ENCODE results near the gene NRP2. TPM values are rescaled to one million over a fixed set of nuclear protein-coding genes. Genes with fewer than 3 reads are reported as not detected.

Gene NRP2
- total RNA-seq, 2 donors from 2014 or later, result 69.7 to 92.4 TPM

DNA sequence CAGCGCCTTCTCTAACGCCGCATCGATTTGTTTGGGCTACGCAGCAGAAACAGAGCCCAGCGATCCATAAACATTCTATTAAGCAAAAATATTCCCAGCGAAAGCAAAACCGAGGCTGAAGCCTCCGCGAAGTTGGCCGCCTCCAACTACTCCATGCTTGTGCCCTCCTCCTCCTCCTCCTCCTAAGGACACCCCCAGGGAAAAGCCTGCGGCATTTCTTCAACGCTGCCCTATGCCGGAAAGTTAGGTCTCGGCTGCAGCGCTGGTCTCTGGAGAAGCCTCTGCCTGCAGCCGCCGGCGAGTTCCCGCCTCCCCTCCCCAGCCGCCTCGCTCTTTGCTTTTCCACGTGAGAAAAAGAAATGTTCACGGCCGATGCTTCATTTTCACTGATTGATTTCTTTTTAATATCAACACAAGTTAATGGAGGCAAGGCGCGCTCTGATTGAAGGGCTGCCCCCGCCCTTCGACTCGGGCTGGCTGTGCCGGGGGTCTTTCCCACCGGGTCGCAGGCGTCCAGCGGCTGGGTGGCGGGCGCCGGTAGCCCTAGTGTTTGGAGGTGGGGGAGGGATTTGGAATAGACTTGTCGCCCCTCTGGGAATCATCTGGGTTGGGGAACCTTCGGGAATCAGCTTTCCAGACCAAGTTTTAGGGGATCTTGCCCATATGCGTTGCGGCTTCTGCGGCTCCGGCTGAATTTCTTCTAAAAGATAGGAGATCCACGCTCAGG lies 3.9 kb downstream of the NRP2 start:
- H3K36me3 Mint-ChIP-seq (ENCODE audit: low read depth), result peaks cover 9% of the 10 kb centered on the region
- Histone ChIP-seq H3K9me3 (ENCODE audit: control insufficient read depth, low read length) (no peaks in the 10 kb centered on the region), H3K27ac (ENCODE audit: low read depth, low read length) (peak overlapping the region; percentile 7), H3K4me1 (ENCODE audit: control insufficient read depth, insufficient read depth, low read length) (peaks cover 11% of the 10 kb centered on the region), H3K4me3 (ENCODE audit: low read length) (peak overlapping the region; percentile 86), H3K9ac (ENCODE audit: extremely low read depth, low read length, poor library complexity, severe bottlenecking) (peak overlapping the region; percentile 58), H3K27me3 (ENCODE audit: control insufficient read depth, insufficient read depth, low read length, poor library complexity, severe bottlenecking) (peaks cover 16% of the 10 kb centered on the region), H3K36me3 (ENCODE audit: control insufficient read depth, insufficient read depth, low read length) (no peaks in the 10 kb centered on the region)
- peaks cover 55% of the 10 kb centered on the region for H3K4me1 Mint-ChIP-seq
- WGBS, 2 experiments (ENCODE audit: insufficient coverage in 1 of 2, insufficient read length in 1 of 2), result 2 to 3% methylated on average over 15 to 45 of the region's 45 CpGs
- H3K27me3 Mint-ChIP-seq (ENCODE audit: insufficient read depth), result peaks cover 29% of the 10 kb centered on the region
- TF ChIP-seq, protein P1, sequence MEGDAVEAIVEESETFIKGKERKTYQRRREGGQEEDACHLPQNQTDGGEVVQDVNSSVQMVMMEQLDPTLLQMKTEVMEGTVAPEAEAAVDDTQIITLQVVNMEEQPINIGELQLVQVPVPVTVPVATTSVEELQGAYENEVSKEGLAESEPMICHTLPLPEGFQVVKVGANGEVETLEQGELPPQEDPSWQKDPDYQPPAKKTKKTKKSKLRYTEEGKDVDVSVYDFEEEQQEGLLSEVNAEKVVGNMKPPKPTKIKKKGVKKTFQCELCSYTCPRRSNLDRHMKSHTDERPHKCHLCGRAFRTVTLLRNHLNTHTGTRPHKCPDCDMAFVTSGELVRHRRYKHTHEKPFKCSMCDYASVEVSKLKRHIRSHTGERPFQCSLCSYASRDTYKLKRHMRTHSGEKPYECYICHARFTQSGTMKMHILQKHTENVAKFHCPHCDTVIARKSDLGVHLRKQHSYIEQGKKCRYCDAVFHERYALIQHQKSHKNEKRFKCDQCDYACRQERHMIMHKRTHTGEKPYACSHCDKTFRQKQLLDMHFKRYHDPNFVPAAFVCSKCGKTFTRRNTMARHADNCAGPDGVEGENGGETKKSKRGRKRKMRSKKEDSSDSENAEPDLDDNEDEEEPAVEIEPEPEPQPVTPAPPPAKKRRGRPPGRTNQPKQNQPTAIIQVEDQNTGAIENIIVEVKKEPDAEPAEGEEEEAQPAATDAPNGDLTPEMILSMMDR (conservative IDR thresholded peaks at IDR 0.05), result no peak
- H3K9me3 Mint-ChIP-seq, result no peaks in the 10 kb centered on the region
- H3K27ac Mint-ChIP-seq, result peak overlapping the region; percentile 95
- DNase-seq, result peak; percentile 76
- H3K4me3 Mint-ChIP-seq, result peak overlapping the region; percentile 73

DNA sequence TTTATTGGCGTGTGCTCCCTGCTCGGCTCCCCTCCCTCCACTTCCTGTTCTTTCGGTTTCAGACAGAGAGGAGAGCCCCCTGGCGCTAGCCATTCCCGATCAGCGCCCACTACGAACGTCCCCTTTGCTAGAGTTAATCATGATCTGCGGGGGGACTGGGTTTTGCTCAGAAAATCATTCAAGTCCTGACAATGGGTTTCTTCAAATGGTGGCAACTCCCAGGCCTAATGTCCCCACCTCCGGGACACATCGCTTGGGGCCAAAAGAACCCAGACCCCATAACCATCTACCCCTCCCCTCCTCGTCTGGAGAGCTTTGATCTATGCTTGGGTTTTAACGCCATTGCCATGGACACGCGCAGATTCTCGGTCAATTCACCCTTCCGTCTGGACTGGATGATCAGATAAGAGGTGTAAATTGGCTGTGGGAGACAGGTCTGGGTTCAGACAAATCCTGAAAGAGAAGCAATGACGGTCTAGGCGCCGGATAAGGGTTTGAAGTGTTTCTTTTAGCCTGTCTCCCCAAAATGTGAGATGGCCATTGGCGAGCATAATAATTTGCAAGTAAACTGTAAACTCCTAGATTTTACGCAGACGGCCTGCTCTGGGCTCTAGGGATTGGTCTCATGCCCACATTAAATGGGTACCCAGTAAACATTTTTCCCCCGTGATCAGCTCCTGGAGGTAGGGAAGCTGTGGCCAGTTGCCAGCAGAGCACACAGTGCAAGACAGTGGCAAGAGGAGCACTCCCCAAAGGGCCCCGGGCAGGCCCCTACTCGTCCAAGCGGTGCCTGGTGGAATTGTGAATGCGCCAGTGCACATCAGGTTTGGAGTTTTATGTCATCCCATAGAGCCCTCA lies 4.7 kb downstream of the NRP2 start:
- H3K27ac ChIP-seq (ENCODE audit: low read depth, low read length), result peak overlapping the region; percentile 7
- H3K27ac Mint-ChIP-seq, result peak overlapping the region; percentile 95
- H3K4me1 Mint-ChIP-seq, result peaks cover 50% of the 10 kb centered on the region

DNA sequence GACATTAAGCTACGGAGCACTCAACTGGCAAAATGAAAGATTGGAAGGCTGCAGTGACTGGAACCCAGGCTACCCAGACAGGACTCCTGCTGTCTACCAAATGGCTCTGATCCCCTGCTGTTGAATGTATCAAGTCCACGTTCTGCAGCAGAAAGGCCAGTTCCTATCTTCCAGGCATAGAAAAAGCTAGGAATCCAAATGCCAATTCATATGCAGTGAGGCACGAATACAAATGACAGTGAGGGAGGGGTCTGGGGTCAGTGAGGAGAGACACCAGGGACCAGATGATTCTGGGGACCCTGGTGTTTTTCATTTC lies 5.3 kb downstream of the NRP2 start:
- Mint-ChIP-seq H3K27me3 (ENCODE audit: insufficient read depth) (peaks cover 29% of the 10 kb centered on the region), H3K27ac (no peak overlapping the region), H3K4me3 (peak overlapping the region; percentile 73), H3K4me1 (peaks cover 51% of the 10 kb centered on the region), H3K36me3 (ENCODE audit: low read depth) (peaks cover 9% of the 10 kb centered on the region), H3K9me3 (no peaks in the 10 kb centered on the region)
- H3K9ac ChIP-seq (ENCODE audit: extremely low read depth, low read length, poor library complexity, severe bottlenecking), result no peak overlapping the region
- peak; percentile 52 for DNase-seq
- TF ChIP-seq, protein P1 (conservative IDR thresholded peaks at IDR 0.05), result no peak
- WGBS, 2 experiments (ENCODE audit: insufficient coverage in 1 of 2, insufficient read length in 1 of 2), result 34 to 57% methylated on average over 3 of the region's 3 CpGs
- no peaks in the 10 kb centered on the region for H3K36me3 ChIP-seq (ENCODE audit: control insufficient read depth, insufficient read depth, low read length)
- H3K4me1 ChIP-seq (ENCODE audit: control insufficient read depth, insufficient read depth, low read length), result peaks cover 11% of the 10 kb centered on the region
- H3K4me3 ChIP-seq (ENCODE audit: low read length), result peak overlapping the region; percentile 86
- H3K9me3 ChIP-seq (ENCODE audit: control insufficient read depth, low read length), result no peaks in the 10 kb centered on the region
- H3K27ac ChIP-seq (ENCODE audit: low read depth, low read length), result no peak overlapping the region
- H3K27me3 ChIP-seq (ENCODE audit: control insufficient read depth, insufficient read depth, low read length, poor library complexity, severe bottlenecking), result peaks cover 16% of the 10 kb centered on the region

More for the DNA sequence above, 4.7 kb downstream of the NRP2 start:
- Histone ChIP-seq H3K4me3 (ENCODE audit: low read length) (peak overlapping the region; percentile 86), H3K9ac (ENCODE audit: extremely low read depth, low read length, poor library complexity, severe bottlenecking) (peak overlapping the region; percentile 58), H3K36me3 (ENCODE audit: control insufficient read depth, insufficient read depth, low read length) (no peaks in the 10 kb centered on the region), H3K27me3 (ENCODE audit: control insufficient read depth, insufficient read depth, low read length, poor library complexity, severe bottlenecking) (peaks cover 16% of the 10 kb centered on the region), H3K4me1 (ENCODE audit: control insufficient read depth, insufficient read depth, low read length) (peaks cover 11% of the 10 kb centered on the region), H3K9me3 (ENCODE audit: control insufficient read depth, low read length) (no peaks in the 10 kb centered on the region)
- WGBS, 2 experiments (ENCODE audit: insufficient coverage in 1 of 2, insufficient read length in 1 of 2), result 29 to 39% methylated on average over 13 to 28 of the region's 28 CpGs
- peak overlapping the region; percentile 73 for H3K4me3 Mint-ChIP-seq
- peak; percentile 80 for DNase-seq
- TF ChIP-seq, protein P1 (conservative IDR thresholded peaks at IDR 0.05), result peak; percentile 61
- no peaks in the 10 kb centered on the region for H3K9me3 Mint-ChIP-seq
- H3K36me3 Mint-ChIP-seq (ENCODE audit: low read depth), result peaks cover 9% of the 10 kb centered on the region
- peaks cover 29% of the 10 kb centered on the region for H3K27me3 Mint-ChIP-seq (ENCODE audit: insufficient read depth)

All from endodermal cell (in vitro differentiated cells).